Measurements from ENCODE around the gene ZKSCAN3. TPM values are rescaled to one million over a fixed set of nuclear protein-coding genes. Genes with fewer than 3 reads are reported as not detected.
A peak's percentile ranks its signal among the peaks of the same experiment; 100 is the strongest.

ZKSCAN3 gene
- total RNA-seq, 1 experiment from 2014 or later, result 11.2 TPM

- H2AFZ ChIP-seq (ENCODE audit: low read depth, low read length, poor library complexity, severe bottlenecking), result peak within 1 kb of the TSS; percentile 83
- DNase-seq (ENCODE audit: low read depth, low spot score), result peak; percentile 97
- peak within 1 kb of the TSS; percentile 72 to 77 for H3K4me3 ChIP-seq (replicated peaks in 1 of 2; ENCODE audit: low read depth in 1 of 2, low read length in 2 of 2)
- peak within 1 kb of the TSS; percentile 78 for H3K9ac ChIP-seq (ENCODE audit: low read length)
- ChIA-PET CTCF (interaction anchor here (1.2 kb wide), 2 partner anchors 20 to 48 kb away, joined by 4 to 9 read pairs; no protein-coding TSS in a partner anchor), RAD21 (ENCODE audit: low non-redundant PET in 1 of 2, low total read pairs in 2 of 2, uncharacterized antibody in 2 of 2, unreplicated experiment in 2 of 2) (no interaction called here), POLR2A (interaction anchor here (0.8 to 2.0 kb wide), 11 partner anchors 13 to 499 kb away, joined by 3 to 14 read pairs (median 4); partner anchors contain the start of genes ZKSCAN3 and ZKSCAN8)
- H3K27ac ChIP-seq (ENCODE audit: low read depth, low read length), result peak within 1 kb of the TSS; percentile 77
- TSS peak; percentile 86 for BruUV-seq (replicated peaks)
- no peaks in the 10 kb centered on the region for H3K9me2 ChIP-seq (ENCODE audit: insufficient read depth)
- H3K27me3 ChIP-seq (ENCODE audit: insufficient read depth, low read length), result no peaks in the 10 kb centered on the region
- peak within 1 kb of the TSS; percentile 85 for H3K4me2 ChIP-seq (ENCODE audit: low read length)
- peaks cover 5% of the 10 kb centered on the region; the same call in 1 of the 2 replicates for H3K79me2 ChIP-seq (ENCODE audit: insufficient read depth, low read length)
- no peaks in the 10 kb centered on the region for H4K20me1 ChIP-seq (ENCODE audit: insufficient read depth)
- peak; percentile 95 for ATAC-seq
- H3K36me3 ChIP-seq (ENCODE audit: control insufficient read depth in 1 of 2, insufficient read depth in 2 of 2, low read length in 2 of 2), result no peaks in the 10 kb centered on the region
- intact Hi-C loops (cut with micrococcal nuclease), result loop anchor here (5.0 kb wide), 1 partner anchor 68 kb away; the partner anchor contains the start of gene ZSCAN26
- H3K4me1 ChIP-seq (ENCODE audit: control insufficient read depth in 1 of 2, insufficient read depth in 2 of 2, low read length in 2 of 2), result peaks cover 13 to 19% of the 10 kb centered on the region in 2 experiments; a peak in 3 of 4 replicates
- 0 out of 4 replicates have a peak, but pooled peaks cover under 1 to 6% of the 10 kb centered on the region in 2 experiments for H3K9me3 ChIP-seq (ENCODE audit: control insufficient read depth in 1 of 2, insufficient read depth in 1 of 2, low read depth in 1 of 2, low read length in 2 of 2)
- no peak for TF ChIP-seq CBX3 (IDR thresholded peaks at IDR 0.05; ENCODE audit: low read depth)
- TF ChIP-seq CTCF (IDR thresholded peaks at IDR 0.05 in 2 of 3, conservative IDR thresholded peaks at IDR 0.05 in 1 of 3; ENCODE audit: borderline replicate concordance in 1 of 3, insufficient read depth in 1 of 3, low read depth in 2 of 3, low read length in 2 of 3), result no peak
- peak; percentile 53 for TF ChIP-seq FOSL1 (IDR thresholded peaks at IDR 0.05; ENCODE audit: low read depth)
- TF ChIP-seq REST (IDR thresholded peaks at IDR 0.05; ENCODE audit: low read depth), result no peak
- TF ChIP-seq EZH2phosphoT487 (IDR thresholded peaks at IDR 0.05; ENCODE audit: borderline replicate concordance), result no peak
- peak; percentile 28; the same call in 1 of the 2 replicates for TF ChIP-seq MAX (IDR thresholded peaks at IDR 0.05)
- TF ChIP-seq SP1 (IDR thresholded peaks at IDR 0.05; ENCODE audit: low read depth), result peak; percentile 57
- no peak for TF ChIP-seq ELF1 (IDR thresholded peaks at IDR 0.05; ENCODE audit: borderline replicate concordance, low read depth)
- TF ChIP-seq TCF7L2 (IDR thresholded peaks at IDR 0.05; ENCODE audit: borderline replicate concordance, extremely low read depth, insufficient read depth, insufficient read length), result no peak
- peak; percentile 84 for TF ChIP-seq POLR2AphosphoS5 (IDR thresholded peaks at IDR 0.05; ENCODE audit: low read depth, low read length)
- no peak for TF ChIP-seq EZH2 (IDR thresholded peaks at IDR 0.05)
- no peak for TF ChIP-seq RAD21 (IDR thresholded peaks at IDR 0.05; ENCODE audit: low read depth)
- peak; percentile 94 for TF ChIP-seq POLR2A (IDR thresholded peaks at IDR 0.05; ENCODE audit: borderline replicate concordance, extremely low read depth, insufficient read depth, insufficient read length)
- no peak for TF ChIP-seq ZNF274 (IDR thresholded peaks at IDR 0.05; ENCODE audit: low read depth, low read length)
- 0 out of 2 replicates have a peak, but pooled peaks have one; percentile 54 for TF ChIP-seq EGR1 (IDR thresholded peaks at IDR 0.05; ENCODE audit: low read depth)
- peak; percentile 20 for TF ChIP-seq YY1 (IDR thresholded peaks at IDR 0.05; ENCODE audit: extremely low read depth, insufficient replicate concordance, low read depth, low read length)
- TF ChIP-seq SIN3A (IDR thresholded peaks at IDR 0.05; ENCODE audit: low read depth), result 0 out of 2 replicates have a peak, but pooled peaks have one; percentile 69
- TF ChIP-seq JUND (IDR thresholded peaks at IDR 0.05), result peak; percentile 22; the same call in 1 of the 2 replicates
- no peak for TF ChIP-seq CEBPB (IDR thresholded peaks at IDR 0.05; ENCODE audit: low read depth)
- TF ChIP-seq, protein P1, sequence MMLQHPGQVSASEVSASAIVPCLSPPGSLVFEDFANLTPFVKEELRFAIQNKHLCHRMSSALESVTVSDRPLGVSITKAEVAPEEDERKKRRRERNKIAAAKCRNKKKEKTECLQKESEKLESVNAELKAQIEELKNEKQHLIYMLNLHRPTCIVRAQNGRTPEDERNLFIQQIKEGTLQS (IDR thresholded peaks at IDR 0.05), result no peak
These were observed 14.0 kb upstream of the ZKSCAN3 start, which contains the start of gene ZSCAN31 for GRCh38 chr6:28335564-28336283. Gene ZSCAN31, minus strand, starts transcription at chr6:28336148. Its CDS starts 6,465 bp downstream, at chr6:28329683.

All from HCT116 (cell line).